HepG2 (cell line): ENCODE results near the gene OAT. TPM values are rescaled to one million over a fixed set of nuclear protein-coding genes. Genes with fewer than 3 reads are reported as not detected.

Source experiments
- ATAC-seq: fragments of 200-7000 bp; cut with Tn5 transposase; 3 replicates; pipeline ENCODE4 v1.9.1; 2020; ENCODE audit warnings: mild to moderate bottlenecking, moderate library complexity
- BruUV-seq: library from RNA; stranded (reverse); fragments of 400-500 nt; replicated peaks from 2 replicates; lab custom pipeline; 2021; lab: Mats Ljungman, UMichigan
- CTCF ChIA-PET: fragments of 300-600 bp; formaldehyde crosslinking; extraction: SDS; loops from one replicate; lab custom pipeline; 2021; ENCODE audit warnings: low total read pairs, inconsistent platforms, low intra/inter-chr PET ratio; lab: Yijun Ruan, JAX
- POLR2A ChIA-PET: fragments of 350-600 bp; sonication (Branson Sonifier 250); formaldehyde crosslinking; loops from one replicate; lab custom pipeline; 2020; ENCODE audit warnings: antibody characterized with exemption, inconsistent platforms; lab: Yijun Ruan, JAX
- DNase-seq: peaks from one replicate; pipeline ENCODE4 v3.0.0-alpha.2; 2015; ENCODE audit warnings: low spot score
- FAIRE-seq: peaks from 3 replicates; lab custom pipeline; 2011; peaks lifted over from hg19 to GRCh38; lab: Jason Lieb, UNC
- H2AFZ ChIP-seq: one replicate; pipeline ENCODE4 v1.6.1; 2011; ENCODE audit warnings: low read length, inconsistent platforms
- H3K27ac ChIP-seq: fragments of 300-600 bp; 3 replicates; pipeline ENCODE4 v1.8.0; 2011; ENCODE audit warnings: mixed run types, mild to moderate bottlenecking, mixed read lengths, low read length, inconsistent platforms; ENCODE audit not compliant: insufficient read depth; ENCODE audit errors: extremely low read length
- H3K27me3 ChIP-seq, 2 experiments: fragments of 200-600 bp in 1 of 2; 2 replicates in 1 of 2; 3 replicates in 1 of 2; pipeline versions ENCODE4 v1.6.0 to v1.8.0; 2011; ENCODE audit warnings: low read length in 2 of 2, mild to moderate bottlenecking in 2 of 2, moderate library complexity in 2 of 2, inconsistent platforms in 1 of 2; ENCODE audit not compliant: insufficient read depth in 2 of 2, control insufficient read depth in 1 of 2
- H3K36me3 ChIP-seq, 2 experiments: fragments of 200-600 bp in 1 of 2; replicated peaks in 1 of 2; 2 replicates in 1 of 2; 3 replicates in 1 of 2; pipeline versions ENCODE4 v1.5.1 to v1.8.0; 2011; ENCODE audit warnings: low read length in 2 of 2, inconsistent platforms in 1 of 2; ENCODE audit not compliant: insufficient read depth in 2 of 2, control insufficient read depth in 1 of 2
- H3K4me1 ChIP-seq: 2 replicates; pipeline ENCODE4 v1.5.1; 2012; ENCODE audit warnings: low read length, inconsistent platforms; ENCODE audit not compliant: insufficient read depth
- H3K4me2 ChIP-seq: 2 replicates; pipeline ENCODE4 v1.6.0; 2011; ENCODE audit warnings: low read depth, low read length, inconsistent platforms
- H3K4me3 ChIP-seq, 3 experiments: fragments of 200-600 bp in 1 of 3; sonication (generic), shearing (Covaris generic) in 1 of 3; replicated peaks in 1 of 3; 2 replicates each; pipeline ENCODE4 v1.5.1; 2011 to 2016; ENCODE audit warnings: low read length in 3 of 3, inconsistent platforms in 2 of 3, low read depth in 2 of 3, mild to moderate bottlenecking in 2 of 3, control low read depth in 1 of 3, mixed read lengths in 1 of 3; ENCODE audit not compliant: insufficient read depth in 1 of 3
- H3K79me2 ChIP-seq: one replicate; pipeline ENCODE4 v1.6.1; 2011; ENCODE audit warnings: low read length, inconsistent platforms; ENCODE audit not compliant: insufficient read depth
- H3K9ac ChIP-seq: 2 replicates; pipeline ENCODE4 v1.6.0; 2011; ENCODE audit warnings: mild to moderate bottlenecking, low read depth, low read length, inconsistent platforms; ENCODE audit not compliant: insufficient read depth
- H3K9me3 ChIP-seq: 2 replicates; pipeline ENCODE4 v1.5.1; 2012; ENCODE audit warnings: mild to moderate bottlenecking, low read length
- H4K20me1 ChIP-seq: 2 replicates; pipeline ENCODE4 v1.6.0; 2011; ENCODE audit warnings: inconsistent platforms, mild to moderate bottlenecking, low read length, moderate library complexity; ENCODE audit not compliant: insufficient read depth
- KDM4B ChIP-seq: sonication (generic); formaldehyde crosslinking; IDR thresholded peaks from 2 replicates; pipeline ENCODE4 v1.4.0; 2020; ENCODE audit warnings: missing genetic modification reagents
- MIER2 ChIP-seq: IDR thresholded peaks from 2 replicates; pipeline ENCODE4 v1.6.1; 2016; ENCODE audit warnings: missing biosample characterization, missing genetic modification reagents
- MTF1 ChIP-seq: sonication (generic); formaldehyde crosslinking; IDR thresholded peaks from 2 replicates; pipeline ENCODE4 v1.5.0; 2020; ENCODE audit warnings: missing genetic modification reagents
- NBN ChIP-seq: fragments of 450-650 bp; conservative IDR thresholded peaks from 2 replicates; pipeline ENCODE4 v1.6.1; 2017
- NCOA2 ChIP-seq: sonication (generic); formaldehyde crosslinking; IDR thresholded peaks from 2 replicates; pipeline ENCODE4 v1.8.0; 2022; ENCODE audit warnings: inconsistent platforms
- SOX5 ChIP-seq: IDR thresholded peaks from 2 replicates; pipeline ENCODE4 v1.6.1; 2016; ENCODE audit warnings: borderline replicate concordance
- ZNF17 ChIP-seq: sonication (generic); formaldehyde crosslinking; IDR thresholded peaks from 2 replicates; pipeline ENCODE4 v1.5.0; 2020; ENCODE audit warnings: mild to moderate bottlenecking, missing genetic modification reagents
- ZNF441 ChIP-seq: sonication (generic); formaldehyde crosslinking; IDR thresholded peaks from 2 replicates; pipeline ENCODE4 v1.7.0; 2021; ENCODE audit warnings: missing genetic modification reagents, borderline replicate concordance
- ZNF746 ChIP-seq: sonication (generic); formaldehyde crosslinking; IDR thresholded peaks from 2 replicates; pipeline ENCODE4 v1.8.0; 2022; ENCODE audit warnings: mild to moderate bottlenecking, missing genetic modification reagents
- ZNF775 ChIP-seq: sonication (generic); formaldehyde crosslinking; IDR thresholded peaks from 2 replicates; pipeline ENCODE4 v1.4.0; 2020; ENCODE audit warnings: missing genetic modification reagents, mild to moderate bottlenecking, moderate library complexity, borderline replicate concordance
- ZNF879 ChIP-seq: sonication (generic); formaldehyde crosslinking; IDR thresholded peaks from 2 replicates; pipeline ENCODE4 v1.8.1; 2023; ENCODE audit warnings: missing genetic modification reagents
- ZNF883 ChIP-seq: sonication (generic); formaldehyde crosslinking; IDR thresholded peaks from 2 replicates; pipeline ENCODE4 v1.5.1; 2020; ENCODE audit warnings: mild to moderate bottlenecking, missing genetic modification reagents; ENCODE audit errors: not compliant biosample characterization
- WGBS: methylation state at CpG from one replicate; pipeline ENCODE4 v1.1.6; 2017; ENCODE audit warnings: low lambda C conversion rate; 5-methylcytosine and 5-hydroxymethylcytosine counted together
- in situ Hi-C: cut with HindIII; loops from 2 replicates; pipeline ENCODE4 v1.10.0; 2017; ENCODE audit warnings: low pct_unique_long_range_greater_than_20kb; ENCODE audit not compliant: extremely low pct_ligation_motif_present
- intact Hi-C: fragments of 100-400 bp; cut with micrococcal nuclease; formaldehyde crosslinking; loops from one replicate; pipeline ENCODE4 v1.10.0; 2022; ENCODE audit not compliant: unreplicated experiment
- polyA plus RNA-seq, 8 experiments: library from polyadenylated mRNA; depleted of rRNA in 3 of 8; stranded (reverse) in 7 of 8; unstranded in 1 of 8; fragments of >200 nt; fragmentation: Illumina TruSeq in 4 of 8; extraction: Trizol in 4 of 8; gene quantifications; 2 replicates each; pipeline versions ENCODE4 v1.2.1 to v1.2.3, GENCODE V29; 2011 to 2016; ENCODE audit warnings: low read depth in 4 of 8, missing spikeins in 1 of 8, mixed read lengths in 1 of 8; ENCODE audit not compliant: insufficient read depth in 1 of 8
- total RNA-seq, 5 experiments: library from RNA; depleted of rRNA; stranded (reverse); fragments of >200 nt; fragmentation: Illumina TruSeq; extraction: Trizol; gene quantifications; 2 replicates each; pipeline ENCODE4 v1.2.3, GENCODE V29; 2016; ENCODE audit warnings: low read depth in 1 of 5
- TF ChIP-seq, protein P1 (sequence below): sonication (generic); IDR thresholded peaks from 2 replicates; pipeline ENCODE4 v1.6.1; 2016; ENCODE audit warnings: low read depth, borderline replicate concordance
- TF ChIP-seq, protein P2 (sequence below): sonication (generic); formaldehyde crosslinking; IDR thresholded peaks from 2 replicates; pipeline ENCODE4 v1.4.0; 2020; ENCODE audit warnings: missing genetic modification reagents
- TF ChIP-seq, protein P3 (sequence below): sonication (generic); formaldehyde crosslinking; IDR thresholded peaks from 2 replicates; pipeline ENCODE4 v1.4.0; 2020; ENCODE audit warnings: missing genetic modification reagents, borderline replicate concordance
- TF ChIP-seq, protein P4 (sequence below): sonication (generic); formaldehyde crosslinking; IDR thresholded peaks from 2 replicates; pipeline ENCODE4 v1.4.0; 2020; ENCODE audit warnings: mild to moderate bottlenecking, missing genetic modification reagents
- TF ChIP-seq, protein P5 (sequence below): sonication (generic); formaldehyde crosslinking; IDR thresholded peaks from 2 replicates; pipeline ENCODE4 v1.4.0; 2020; ENCODE audit warnings: missing genetic modification reagents, borderline replicate concordance

Gene OAT
- total and polyA plus RNA-seq, 2 of the 13 experiments (the other 11 are each of a cell fraction or from before 2014, with no cell fraction given), result 87.8 to 96.7 TPM

DNA sequence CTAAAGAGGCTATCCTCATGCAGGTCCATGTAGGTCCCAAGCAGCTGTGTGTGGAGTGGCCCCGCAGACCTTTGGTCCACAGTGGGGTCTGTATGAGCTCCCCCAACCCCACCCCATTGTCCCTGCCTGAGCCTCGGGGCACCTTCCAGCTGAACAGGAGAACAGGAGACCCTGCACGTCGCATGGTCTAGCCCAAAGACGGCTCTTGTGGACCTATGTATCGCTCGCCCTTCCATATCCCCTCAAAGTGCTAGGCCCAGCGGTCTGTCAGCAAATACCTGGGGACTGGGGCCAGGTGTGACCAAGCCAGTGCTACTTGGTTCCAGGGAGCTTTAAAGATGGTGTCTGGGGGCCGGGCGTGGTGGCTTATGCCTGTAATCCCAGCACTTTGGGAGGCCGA lies 43.0 kb downstream of the OAT start:
- intact Hi-C loops, result no loop called here
- ATAC-seq (no peak), DNase-seq (no peak), FAIRE-seq (no peak)
- no TSS peak for BruUV-seq
- 42% methylated on average over 5 of the region's 11 CpGs for WGBS
- Histone ChIP-seq H3K36me3 (no peaks in the 10 kb centered on the region), H3K4me1 (peaks cover 2% of the 10 kb centered on the region), H4K20me1 (no peaks in the 10 kb centered on the region), H3K79me2 (no peaks in the 10 kb centered on the region), H3K27ac (no peak overlapping the region), H2AFZ (no peak overlapping the region), H3K9ac (no peak overlapping the region), H3K9me3 (no peaks in the 10 kb centered on the region), H3K4me3 (no peak overlapping the region), H3K27me3 (peaks cover 7 to 52% of the 10 kb centered on the region in 2 experiments; a peak in 4 of 5 replicates), H3K4me2 (no peak overlapping the region)
- POLR2A ChIA-PET, result no interaction called here
- CTCF ChIA-PET, result no interaction called here
- in situ Hi-C loops, result no loop called here
- TF ChIP-seq ZNF879 (CRISPR knock-in tag) (no peak), MIER2 (CRISPR knock-in tag) (no peak), MTF1 (no peak), SOX5 (CRISPR knock-in tag) (no peak), ZNF441 (CRISPR knock-in tag) (no peak), KDM4B (CRISPR knock-in tag) (no peak), NCOA2 (CRISPR knock-in tag) (no peak), ZNF883 (no peak), NBN (no peak), ZNF775 (CRISPR knock-in tag) (no peak), ZNF17 (CRISPR knock-in tag) (no peak), ZNF746 (no peak)
- TF ChIP-seq, protein P1, sequence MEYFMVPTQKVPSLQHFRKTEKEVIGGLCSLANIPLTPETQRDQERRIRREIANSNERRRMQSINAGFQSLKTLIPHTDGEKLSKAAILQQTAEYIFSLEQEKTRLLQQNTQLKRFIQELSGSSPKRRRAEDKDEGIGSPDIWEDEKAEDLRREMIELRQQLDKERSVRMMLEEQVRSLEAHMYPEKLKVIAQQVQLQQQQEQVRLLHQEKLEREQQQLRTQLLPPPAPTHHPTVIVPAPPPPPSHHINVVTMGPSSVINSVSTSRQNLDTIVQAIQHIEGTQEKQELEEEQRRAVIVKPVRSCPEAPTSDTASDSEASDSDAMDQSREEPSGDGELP, result no peak
- TF ChIP-seq, protein P2, sequence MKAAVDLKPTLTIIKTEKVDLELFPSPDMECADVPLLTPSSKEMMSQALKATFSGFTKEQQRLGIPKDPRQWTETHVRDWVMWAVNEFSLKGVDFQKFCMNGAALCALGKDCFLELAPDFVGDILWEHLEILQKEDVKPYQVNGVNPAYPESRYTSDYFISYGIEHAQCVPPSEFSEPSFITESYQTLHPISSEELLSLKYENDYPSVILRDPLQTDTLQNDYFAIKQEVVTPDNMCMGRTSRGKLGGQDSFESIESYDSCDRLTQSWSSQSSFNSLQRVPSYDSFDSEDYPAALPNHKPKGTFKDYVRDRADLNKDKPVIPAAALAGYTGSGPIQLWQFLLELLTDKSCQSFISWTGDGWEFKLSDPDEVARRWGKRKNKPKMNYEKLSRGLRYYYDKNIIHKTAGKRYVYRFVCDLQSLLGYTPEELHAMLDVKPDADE (CRISPR knock-in tag), result no peak
- TF ChIP-seq, protein P3, sequence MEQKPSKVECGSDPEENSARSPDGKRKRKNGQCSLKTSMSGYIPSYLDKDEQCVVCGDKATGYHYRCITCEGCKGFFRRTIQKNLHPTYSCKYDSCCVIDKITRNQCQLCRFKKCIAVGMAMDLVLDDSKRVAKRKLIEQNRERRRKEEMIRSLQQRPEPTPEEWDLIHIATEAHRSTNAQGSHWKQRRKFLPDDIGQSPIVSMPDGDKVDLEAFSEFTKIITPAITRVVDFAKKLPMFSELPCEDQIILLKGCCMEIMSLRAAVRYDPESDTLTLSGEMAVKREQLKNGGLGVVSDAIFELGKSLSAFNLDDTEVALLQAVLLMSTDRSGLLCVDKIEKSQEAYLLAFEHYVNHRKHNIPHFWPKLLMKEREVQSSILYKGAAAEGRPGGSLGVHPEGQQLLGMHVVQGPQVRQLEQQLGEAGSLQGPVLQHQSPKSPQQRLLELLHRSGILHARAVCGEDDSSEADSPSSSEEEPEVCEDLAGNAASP (CRISPR knock-in tag), result no peak
- TF ChIP-seq, protein P4, sequence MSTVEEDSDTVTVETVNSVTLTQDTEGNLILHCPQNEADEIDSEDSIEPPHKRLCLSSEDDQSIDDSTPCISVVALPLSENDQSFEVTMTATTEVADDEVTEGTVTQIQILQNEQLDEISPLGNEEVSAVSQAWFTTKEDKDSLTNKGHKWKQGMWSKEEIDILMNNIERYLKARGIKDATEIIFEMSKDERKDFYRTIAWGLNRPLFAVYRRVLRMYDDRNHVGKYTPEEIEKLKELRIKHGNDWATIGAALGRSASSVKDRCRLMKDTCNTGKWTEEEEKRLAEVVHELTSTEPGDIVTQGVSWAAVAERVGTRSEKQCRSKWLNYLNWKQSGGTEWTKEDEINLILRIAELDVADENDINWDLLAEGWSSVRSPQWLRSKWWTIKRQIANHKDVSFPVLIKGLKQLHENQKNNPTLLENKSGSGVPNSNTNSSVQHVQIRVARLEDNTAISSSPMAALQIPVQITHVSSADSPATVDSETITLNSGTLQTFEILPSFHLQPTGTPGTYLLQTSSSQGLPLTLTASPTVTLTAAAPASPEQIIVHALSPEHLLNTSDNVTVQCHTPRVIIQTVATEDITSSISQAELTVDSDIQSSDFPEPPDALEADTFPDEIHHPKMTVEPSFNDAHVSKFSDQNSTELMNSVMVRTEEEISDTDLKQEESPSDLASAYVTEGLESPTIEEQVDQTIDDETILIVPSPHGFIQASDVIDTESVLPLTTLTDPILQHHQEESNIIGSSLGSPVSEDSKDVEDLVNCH (CRISPR knock-in tag), result no peak
- TF ChIP-seq, protein P5, sequence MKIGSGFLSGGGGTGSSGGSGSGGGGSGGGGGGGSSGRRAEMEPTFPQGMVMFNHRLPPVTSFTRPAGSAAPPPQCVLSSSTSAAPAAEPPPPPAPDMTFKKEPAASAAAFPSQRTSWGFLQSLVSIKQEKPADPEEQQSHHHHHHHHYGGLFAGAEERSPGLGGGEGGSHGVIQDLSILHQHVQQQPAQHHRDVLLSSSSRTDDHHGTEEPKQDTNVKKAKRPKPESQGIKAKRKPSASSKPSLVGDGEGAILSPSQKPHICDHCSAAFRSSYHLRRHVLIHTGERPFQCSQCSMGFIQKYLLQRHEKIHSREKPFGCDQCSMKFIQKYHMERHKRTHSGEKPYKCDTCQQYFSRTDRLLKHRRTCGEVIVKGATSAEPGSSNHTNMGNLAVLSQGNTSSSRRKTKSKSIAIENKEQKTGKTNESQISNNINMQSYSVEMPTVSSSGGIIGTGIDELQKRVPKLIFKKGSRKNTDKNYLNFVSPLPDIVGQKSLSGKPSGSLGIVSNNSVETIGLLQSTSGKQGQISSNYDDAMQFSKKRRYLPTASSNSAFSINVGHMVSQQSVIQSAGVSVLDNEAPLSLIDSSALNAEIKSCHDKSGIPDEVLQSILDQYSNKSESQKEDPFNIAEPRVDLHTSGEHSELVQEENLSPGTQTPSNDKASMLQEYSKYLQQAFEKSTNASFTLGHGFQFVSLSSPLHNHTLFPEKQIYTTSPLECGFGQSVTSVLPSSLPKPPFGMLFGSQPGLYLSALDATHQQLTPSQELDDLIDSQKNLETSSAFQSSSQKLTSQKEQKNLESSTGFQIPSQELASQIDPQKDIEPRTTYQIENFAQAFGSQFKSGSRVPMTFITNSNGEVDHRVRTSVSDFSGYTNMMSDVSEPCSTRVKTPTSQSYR, result no peak
